Measurements from ENCODE around the gene VAMP1. TPM values are rescaled to one million over a fixed set of nuclear protein-coding genes. Genes with fewer than 3 reads are reported as not detected.

The VAMP1 gene
- total RNA-seq, 1 experiment from 2014 or later = 8.0 TPM

DNA sequence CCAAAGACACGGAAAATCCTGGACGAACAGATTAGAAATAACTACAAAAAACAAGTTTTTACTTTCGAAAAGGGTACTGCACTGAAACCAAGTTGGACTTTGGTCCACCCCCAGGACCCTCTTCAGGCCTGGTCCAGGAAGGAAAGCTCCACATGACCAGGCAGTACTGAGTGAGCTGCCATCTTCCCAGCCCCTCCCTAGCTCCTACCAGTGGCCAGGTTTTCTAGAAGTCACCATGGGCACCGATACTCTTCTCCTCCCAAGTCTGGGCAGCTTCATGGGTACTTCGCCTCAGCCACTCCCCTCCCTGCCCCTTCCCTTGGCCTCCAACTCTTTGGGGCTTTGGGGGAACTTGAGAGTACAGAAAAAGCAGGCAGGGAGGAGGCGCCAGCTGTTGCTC lies 6.6 kb downstream of the VAMP1 start:
- no peaks in the 10 kb centered on the region for H3K4me1 ChIP-seq
- no peaks in the 10 kb centered on the region for H3K9me3 ChIP-seq (replicated peaks)
- no peaks in the 10 kb centered on the region for H3K27me3 ChIP-seq
- H3K27ac ChIP-seq = no peak overlapping the region
- peaks cover 52% of the 10 kb centered on the region for H3K36me3 ChIP-seq
- DNase-seq = no peak
- no peak overlapping the region for H3K4me3 ChIP-seq

- no peak for DNase-seq
- Histone ChIP-seq H3K4me1 (no peaks in the 10 kb centered on the region), H3K27ac (no peak overlapping the region), H3K4me3 (no peak overlapping the region), H3K27me3 (no peaks in the 10 kb centered on the region), H3K36me3 (peaks cover 52% of the 10 kb centered on the region), H3K9me3 (replicated peaks) (no peaks in the 10 kb centered on the region)
These were observed 7.3 kb downstream of the VAMP1 start for GRCh38 chr12:6463216-6463615.

DNA sequence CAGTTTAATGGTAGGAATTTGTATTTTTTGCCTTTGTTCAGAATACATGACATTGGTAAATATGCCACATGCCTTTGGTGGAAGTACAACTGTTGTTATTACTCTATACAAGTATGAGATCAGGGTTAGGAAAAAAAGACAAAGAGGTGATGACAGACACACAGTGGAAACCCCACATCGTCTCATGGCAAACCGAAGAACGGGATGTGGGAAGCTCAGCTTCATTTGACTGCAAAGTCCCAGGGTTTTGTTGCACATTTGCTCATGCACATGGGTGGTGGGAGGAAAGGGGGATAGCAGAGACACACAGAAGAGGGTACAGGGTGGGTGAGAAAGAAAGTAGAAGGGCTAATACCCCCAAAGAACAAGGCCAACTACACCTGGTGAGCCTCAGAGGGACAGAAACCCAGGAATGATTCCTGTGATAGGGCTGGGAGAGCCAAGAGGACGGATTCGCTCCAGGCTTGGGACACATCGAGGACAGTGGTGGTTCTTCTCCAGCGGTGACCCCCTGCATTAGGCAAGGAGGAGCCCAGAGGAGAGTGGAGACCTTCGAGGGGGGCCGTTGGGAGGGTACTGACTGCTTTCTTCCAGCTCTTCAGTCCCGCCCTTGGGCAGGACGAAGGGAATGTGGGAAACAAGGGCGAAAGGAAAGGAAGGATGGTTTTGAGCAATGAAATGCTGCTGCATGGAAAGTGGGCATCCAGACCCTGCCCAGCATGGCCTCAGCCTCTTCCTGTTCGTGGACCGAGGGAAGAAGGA lies 8.1 kb downstream of the VAMP1 start:
- H3K9me3 ChIP-seq (replicated peaks) = no peaks in the 10 kb centered on the region
- no peaks in the 10 kb centered on the region for H3K4me1 ChIP-seq
- H3K27ac ChIP-seq = no peak overlapping the region
- peaks cover 52% of the 10 kb centered on the region for H3K36me3 ChIP-seq
- DNase-seq = no peak
- H3K27me3 ChIP-seq = no peaks in the 10 kb centered on the region
- no peak overlapping the region for H3K4me3 ChIP-seq

GRCh38 chr12:6461401-6462233 lies 8.9 kb downstream of the VAMP1 start:
- Histone ChIP-seq H3K9me3 (replicated peaks) (no peaks in the 10 kb centered on the region), H3K27me3 (no peaks in the 10 kb centered on the region), H3K4me1 (no peaks in the 10 kb centered on the region), H3K4me3 (no peak overlapping the region), H3K36me3 (peaks cover 52% of the 10 kb centered on the region), H3K27ac (no peak overlapping the region)
- DNase-seq = no peak

DNA sequence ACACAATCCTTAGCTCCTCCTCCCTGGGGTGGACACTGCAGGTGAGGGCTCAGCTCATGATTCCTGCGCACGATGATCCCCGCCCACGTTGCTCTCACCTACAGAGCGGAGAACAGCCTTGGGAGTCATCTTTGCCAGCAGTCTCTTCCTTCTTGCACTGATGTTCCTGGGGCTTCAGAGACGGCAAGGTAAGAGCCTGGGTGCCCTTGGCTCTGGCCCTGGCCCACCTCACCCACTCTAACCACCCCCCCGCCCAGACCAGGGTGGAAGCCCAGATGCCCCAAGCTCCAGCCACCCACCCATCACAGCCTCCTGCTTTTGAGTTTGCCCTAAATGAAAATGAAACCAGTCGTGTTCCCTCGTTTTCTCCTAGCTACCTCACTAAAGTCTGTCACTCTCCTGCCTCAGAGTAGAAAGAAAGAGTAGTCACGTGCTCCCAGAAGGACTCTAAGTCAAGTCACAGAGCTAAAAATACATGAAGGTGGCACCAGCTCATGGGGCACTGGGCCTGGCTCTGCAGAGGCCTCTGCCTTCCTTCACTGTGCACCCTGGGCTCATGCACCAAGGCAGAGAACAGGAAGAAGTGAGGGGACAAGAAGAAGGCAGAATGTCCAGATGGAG lies 9.6 kb downstream of the VAMP1 start:
- Histone ChIP-seq H3K36me3 (peaks cover 50% of the 10 kb centered on the region), H3K4me1 (no peaks in the 10 kb centered on the region), H3K9me3 (replicated peaks) (no peaks in the 10 kb centered on the region), H3K27me3 (no peaks in the 10 kb centered on the region), H3K4me3 (no peak overlapping the region), H3K27ac (no peak overlapping the region)
- DNase-seq = no peak

DNA sequence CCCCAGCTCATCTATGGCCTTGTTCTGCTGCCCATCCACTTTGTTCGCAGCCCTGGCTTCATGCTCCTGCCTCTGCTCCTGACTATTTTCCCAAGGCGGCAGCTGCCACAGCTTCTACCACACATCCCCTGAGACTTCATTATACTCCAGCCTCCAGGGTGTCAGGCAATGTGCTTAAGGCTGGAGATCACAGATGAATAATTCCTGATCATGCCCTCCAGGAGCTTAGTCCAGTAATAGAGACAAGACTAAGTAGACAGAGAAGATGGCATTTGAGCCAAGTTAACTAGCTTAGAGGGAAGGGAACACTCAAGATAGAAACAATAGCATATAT lies 11.5 kb downstream of the VAMP1 start:
- Histone ChIP-seq H3K27me3 (no peaks in the 10 kb centered on the region), H3K9me3 (replicated peaks) (no peaks in the 10 kb centered on the region), H3K27ac (no peak overlapping the region), H3K4me3 (no peak overlapping the region), H3K36me3 (peaks cover 35% of the 10 kb centered on the region), H3K4me1 (no peaks in the 10 kb centered on the region)
- DNase-seq = no peak

DNA sequence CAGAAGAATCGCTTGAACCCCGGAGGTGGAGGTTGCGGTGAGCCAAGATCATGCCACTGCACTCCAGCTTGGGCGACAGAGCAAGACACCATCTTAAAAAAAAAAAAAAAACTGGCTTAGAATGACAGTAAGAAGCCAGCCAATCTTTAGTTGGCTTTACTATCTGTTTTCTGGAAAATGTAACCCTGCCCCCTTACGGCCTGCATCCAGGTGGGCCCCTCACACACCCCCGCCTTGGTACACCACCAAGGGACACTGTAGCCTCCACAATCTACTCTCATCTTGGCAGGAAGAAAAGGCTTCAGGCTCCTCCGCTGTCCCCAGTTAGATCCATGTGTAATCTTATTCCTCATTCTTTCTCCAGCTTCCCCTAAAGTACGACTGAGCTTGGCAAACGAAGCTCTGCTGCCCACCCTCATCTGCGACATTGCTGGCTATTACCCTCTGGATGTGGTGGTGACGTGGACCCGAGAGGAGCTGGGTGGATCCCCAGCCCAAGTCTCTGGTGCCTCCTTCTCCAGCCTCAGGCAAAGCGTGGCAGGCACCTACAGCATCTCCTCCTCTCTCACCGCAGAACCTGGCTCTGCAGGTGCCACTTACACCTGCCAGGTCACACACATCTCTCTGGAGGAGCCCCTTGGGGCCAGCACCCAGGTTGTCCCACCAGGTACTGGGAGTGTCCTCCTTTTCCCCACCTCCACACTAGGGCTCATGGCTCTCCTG lies 12.0 kb downstream of the VAMP1 start:
- H3K4me3 ChIP-seq = no peak overlapping the region
- no peaks in the 10 kb centered on the region for H3K9me3 ChIP-seq (replicated peaks)
- H3K4me1 ChIP-seq = no peaks in the 10 kb centered on the region
- no peaks in the 10 kb centered on the region for H3K27me3 ChIP-seq
- DNase-seq = no peak
- peaks cover 31% of the 10 kb centered on the region for H3K36me3 ChIP-seq
- H3K27ac ChIP-seq = no peak overlapping the region

DNA sequence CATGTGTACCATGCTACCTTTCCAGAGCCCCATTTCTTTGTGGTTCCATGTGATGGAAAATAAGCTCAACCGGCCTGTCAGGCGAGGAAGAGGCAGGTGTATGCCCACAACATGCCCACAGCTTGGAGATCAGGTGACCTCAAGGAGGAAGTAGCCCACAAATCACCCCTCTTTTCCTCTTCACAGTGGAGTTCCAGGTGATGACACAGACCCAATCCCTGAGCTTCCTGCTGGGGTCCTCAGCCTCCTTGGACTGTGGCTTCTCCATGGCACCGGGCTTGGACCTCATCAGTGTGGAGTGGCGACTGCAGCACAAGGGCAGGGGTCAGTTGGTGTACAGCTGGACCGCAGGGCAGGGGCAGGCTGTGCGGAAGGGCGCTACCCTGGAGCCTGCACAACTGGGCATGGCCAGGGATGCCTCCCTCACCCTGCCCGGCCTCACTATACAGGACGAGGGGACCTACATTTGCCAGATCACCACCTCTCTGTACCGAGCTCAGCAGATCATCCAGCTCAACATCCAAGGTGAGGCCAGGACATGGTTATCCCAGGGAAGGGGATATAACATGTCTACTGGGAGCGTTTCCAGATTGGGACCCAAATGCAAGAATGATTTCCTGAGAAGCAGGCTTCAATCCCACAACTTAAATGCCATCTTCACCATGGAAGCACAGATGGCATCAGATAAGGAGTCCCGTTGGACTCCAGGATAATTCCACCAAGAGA lies 13.1 kb downstream of the VAMP1 start:
- H3K36me3 ChIP-seq = peaks cover 24% of the 10 kb centered on the region
- DNase-seq = no peak
- H3K27me3 ChIP-seq = no peaks in the 10 kb centered on the region
- H3K9me3 ChIP-seq (replicated peaks) = no peaks in the 10 kb centered on the region
- H3K4me3 ChIP-seq = no peak overlapping the region
- H3K27ac ChIP-seq = no peak overlapping the region
- H3K4me1 ChIP-seq = 0 out of 2 replicates have a peak, but pooled peaks cover 4% of the 10 kb centered on the region

GRCh38 chr12:6452944-6453630 lies 17.4 kb downstream of the VAMP1 start:
- Histone ChIP-seq H3K27ac (no peak overlapping the region; the same call in 1 of the 2 replicates), H3K4me3 (peak overlapping the region; percentile 68), H3K9me3 (replicated peaks) (no peaks in the 10 kb centered on the region), H3K4me1 (peaks cover 7% of the 10 kb centered on the region; the same call in 1 of the 2 replicates), H3K27me3 (no peaks in the 10 kb centered on the region), H3K36me3 (no peaks in the 10 kb centered on the region)
- DNase-seq = no peak

DNA sequence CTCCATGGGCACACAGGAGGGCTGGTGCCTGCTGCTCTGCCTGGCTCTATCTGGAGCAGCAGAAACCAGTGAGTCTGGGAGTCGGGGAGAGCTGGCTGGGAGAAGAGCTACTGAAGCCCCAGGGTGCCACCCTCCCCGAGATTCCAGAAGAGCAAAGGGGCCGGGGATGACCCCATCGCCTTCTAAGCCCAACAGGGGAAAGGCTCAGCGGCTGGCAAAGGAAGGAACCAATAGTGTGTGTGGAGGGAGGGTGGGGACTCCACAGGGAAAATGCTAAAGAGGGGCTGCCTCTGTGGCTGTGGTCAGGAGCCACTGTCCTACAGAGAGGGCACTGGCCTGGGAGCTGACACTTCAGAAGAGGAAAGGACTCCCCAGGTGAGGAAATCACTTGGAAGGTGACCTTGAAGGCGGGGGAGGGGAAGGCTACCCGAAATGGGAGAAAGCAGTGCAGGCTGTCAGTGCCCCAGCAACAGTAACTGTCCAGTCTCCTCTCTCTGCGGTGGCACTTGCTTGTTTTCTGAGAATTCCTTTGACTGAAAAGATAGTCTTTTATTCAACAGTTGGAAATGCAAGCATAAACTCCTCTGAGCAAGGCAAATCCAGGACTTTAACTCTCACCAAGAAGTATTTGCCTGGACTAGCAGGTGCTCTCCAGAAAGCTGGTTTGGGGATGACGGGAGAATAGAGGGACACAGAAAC lies 18.1 kb downstream of the VAMP1 start:
- Histone ChIP-seq H3K36me3 (no peaks in the 10 kb centered on the region), H3K9me3 (replicated peaks) (no peaks in the 10 kb centered on the region), H3K27me3 (no peaks in the 10 kb centered on the region), H3K27ac (peak overlapping the region; percentile 85), H3K4me3 (peak overlapping the region; percentile 68), H3K4me1 (peaks cover 7% of the 10 kb centered on the region; the same call in 1 of the 2 replicates)
- peak; percentile 24 to 39 for DNase-seq

DNA sequence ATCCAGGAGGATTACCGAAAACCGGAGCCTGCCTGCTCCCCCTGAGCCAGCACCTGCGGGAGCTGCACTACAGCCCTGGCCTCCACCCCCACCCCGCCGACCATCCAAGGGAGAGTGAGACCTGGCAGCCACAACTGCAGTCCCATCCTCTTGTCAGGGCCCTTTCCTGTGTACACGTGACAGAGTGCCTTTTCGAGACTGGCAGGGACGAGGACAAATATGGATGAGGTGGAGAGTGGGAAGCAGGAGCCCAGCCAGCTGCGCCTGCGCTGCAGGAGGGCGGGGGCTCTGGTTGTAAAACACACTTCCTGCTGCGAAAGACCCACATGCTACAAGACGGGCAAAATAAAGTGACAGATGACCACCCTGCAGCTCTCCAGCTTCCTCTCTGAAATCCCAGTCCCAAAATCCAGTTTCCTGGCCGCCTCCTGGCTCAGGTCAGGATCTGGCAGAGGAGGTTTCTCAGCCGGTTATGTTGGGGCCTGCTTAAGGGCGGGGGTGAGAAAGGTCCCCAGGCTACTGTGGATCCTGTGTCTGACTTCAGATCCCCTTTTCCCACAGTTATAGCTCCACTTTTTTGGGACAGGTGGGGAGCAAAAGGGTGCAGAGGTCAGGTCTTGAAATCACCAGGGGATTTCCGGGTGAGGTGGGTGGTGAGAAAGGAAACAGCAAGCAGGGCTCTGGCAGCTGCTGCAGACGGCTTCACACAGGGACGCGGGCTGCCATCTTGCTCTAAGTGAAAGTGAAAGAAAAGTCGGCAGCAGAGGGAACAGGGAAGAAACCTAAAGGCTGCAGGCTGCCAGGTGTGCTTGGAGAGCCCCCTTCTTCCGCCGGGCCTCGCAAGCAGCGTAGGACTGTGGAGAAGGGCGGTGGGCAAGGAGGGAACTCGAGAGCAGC lies 18.9 kb downstream of the VAMP1 start, which contains the start of gene TAPBPL:
TSS of gene TAPBPL (plus strand) at position 695 of the 897 bp plus-strand sequence. CDS start 207 bp downstream, outside the sequence.
- Histone ChIP-seq H3K9me3 (replicated peaks) (no peaks in the 10 kb centered on the region), H3K4me3 (peak within 1 kb of the TSS; percentile 68), H3K4me1 (peaks cover 7% of the 10 kb centered on the region; the same call in 1 of the 2 replicates), H3K27me3 (no peaks in the 10 kb centered on the region), H3K27ac (peak within 1 kb of the TSS; percentile 85), H3K36me3 (no peaks in the 10 kb centered on the region)
- DNase-seq = peak; percentile 86 to 90

- no peaks in the 10 kb centered on the region for H3K9me3 ChIP-seq (replicated peaks)
These were observed 19.6 kb downstream of the VAMP1 start for GRCh38 chr12:6450869-6451347.

More at GRCh38 chr12:6450869-6451347, 19.6 kb downstream of the VAMP1 start:
- no peak for DNase-seq
- peak overlapping the region; percentile 85 for H3K27ac ChIP-seq
- peaks cover 7% of the 10 kb centered on the region; the same call in 1 of the 2 replicates for H3K4me1 ChIP-seq
- no peaks in the 10 kb centered on the region for H3K27me3 ChIP-seq
- H3K36me3 ChIP-seq = no peaks in the 10 kb centered on the region
- H3K4me3 ChIP-seq = peak overlapping the region; percentile 68
